Liver (tissue), 9 donors: ENCODE measurements around the gene TCF7L1. TPM values are rescaled to one million over a fixed set of nuclear protein-coding genes. Genes with fewer than 3 reads are reported as not detected.

Experiments used
- DNase-seq: peaks from one replicate; pipeline ENCODE4 v3.0.0-alpha.2; 2017; ENCODE audit warnings: low spot score
- H3K27ac ChIP-seq, 2 donors: one replicate each; pipeline ENCODE4 v1.7.0; 2013; ENCODE audit warnings: inconsistent platforms in 2 of 2, low read length in 2 of 2, control low read depth in 1 of 2, low read depth in 1 of 2, mild to moderate bottlenecking in 1 of 2
- H3K27me3 ChIP-seq, 4 donors: one replicate each; pipeline versions ENCODE4 v1.6.1 to v1.7.0; 2013; ENCODE audit warnings: low read length in 3 of 4, inconsistent platforms in 1 of 4, mild to moderate bottlenecking in 1 of 4, moderate library complexity in 1 of 4; ENCODE audit not compliant: control insufficient read depth in 4 of 4, insufficient read depth in 4 of 4
- H3K36me3 ChIP-seq, 4 donors: one replicate each; pipeline versions ENCODE4 v1.6.1 to v1.7.0; 2013; ENCODE audit warnings: low read length in 3 of 4, mild to moderate bottlenecking in 3 of 4, low read depth in 1 of 4, moderate library complexity in 1 of 4; ENCODE audit not compliant: control insufficient read depth in 4 of 4, insufficient read depth in 3 of 4
- H3K4me1 ChIP-seq, 4 donors: one replicate each; pipeline versions ENCODE4 v1.6.1 to v1.7.0; 2013; ENCODE audit warnings: low read length in 3 of 4, mild to moderate bottlenecking in 3 of 4, moderate library complexity in 1 of 4; ENCODE audit not compliant: control insufficient read depth in 4 of 4, insufficient read depth in 4 of 4
- H3K4me3 ChIP-seq, 3 donors: one replicate each; pipeline versions ENCODE4 v1.6.1 to v1.7.0; 2013; ENCODE audit warnings: low read length in 3 of 3, control low read depth in 1 of 3, low read depth in 1 of 3, mild to moderate bottlenecking in 1 of 3
- H3K9ac ChIP-seq, 2 donors: one replicate each; pipeline ENCODE4 v1.7.0; 2013; ENCODE audit warnings: low read length in 2 of 2, mild to moderate bottlenecking in 2 of 2, moderate library complexity in 2 of 2, control low read depth in 1 of 2, low read depth in 1 of 2
- H3K9me3 ChIP-seq, 4 donors: one replicate each; pipeline versions ENCODE4 v1.6.1 to v1.7.0; 2013; ENCODE audit warnings: low read length in 3 of 4; ENCODE audit not compliant: control insufficient read depth in 4 of 4
- GABPA ChIP-seq, 2 donors: IDR thresholded peaks in 1 of 2; conservative IDR thresholded peaks in 1 of 2; 2 replicates each; pipeline ENCODE4 v1.6.1; 2016; ENCODE audit warnings: antibody characterized with exemption in 2 of 2, mild to moderate bottlenecking in 1 of 2, moderate library complexity in 1 of 2
- HNF4A ChIP-seq, 2 donors: conservative IDR thresholded peaks; 2 replicates each; pipeline ENCODE4 v1.6.1; 2016; ENCODE audit warnings: antibody characterized with exemption in 2 of 2, mild to moderate bottlenecking in 2 of 2
- JUND ChIP-seq, 2 donors: IDR thresholded peaks; 2 replicates each; pipeline ENCODE4 v1.6.1; 2016; ENCODE audit warnings: antibody characterized with exemption in 2 of 2
- NR2F2 ChIP-seq: IDR thresholded peaks from 2 replicates; pipeline ENCODE4 v1.6.1; 2016; ENCODE audit warnings: antibody characterized with exemption
- RAD21 ChIP-seq, 2 donors: IDR thresholded peaks; 2 replicates each; pipeline ENCODE4 v1.6.1; 2016; ENCODE audit warnings: antibody characterized with exemption in 2 of 2, mild to moderate bottlenecking in 2 of 2
- RXRA ChIP-seq, 2 donors: IDR thresholded peaks; 2 replicates each; pipeline ENCODE4 v1.6.1; 2017 to 2018; ENCODE audit warnings: antibody characterized with exemption in 2 of 2, mild to moderate bottlenecking in 1 of 2
- SP1 ChIP-seq: IDR thresholded peaks from 2 replicates; pipeline ENCODE4 v1.6.1; 2018; ENCODE audit warnings: antibody characterized with exemption, mild to moderate bottlenecking
- YY1 ChIP-seq: IDR thresholded peaks from 2 replicates; pipeline ENCODE4 v1.6.1; 2016; ENCODE audit warnings: antibody characterized with exemption, mild to moderate bottlenecking
- WGBS: extraction: QIAGEN DNeasy Blood & Tissue Kit; methylation state at CpG from one replicate; pipeline ENCODE4 v1.1.7; 2013; 5-methylcytosine and 5-hydroxymethylcytosine counted together
- polyA plus RNA-seq, 2 donors: library from polyadenylated mRNA; stranded (reverse) in 1 of 2; unstranded in 1 of 2; fragments of 200-250 nt in 1 of 2; fragments of >200 nt in 1 of 2; fragmentation: Nextera tagmentation in 1 of 2; extraction: Ambion mirVana in 1 of 2; gene quantifications; one replicate each; pipeline versions ENCODE4 v1.2.1 to v1.2.3, GENCODE V29; 2013 to 2015
- total RNA-seq, 2 donors: library from RNA; depleted of rRNA; stranded (reverse); fragments of >200 nt; gene quantifications; one replicate each; pipeline ENCODE4 v1.2.3, GENCODE V29; 2014
- TF ChIP-seq, protein P1 (sequence below): IDR thresholded peaks from 2 replicates; pipeline ENCODE4 v1.6.1; 2016; ENCODE audit warnings: antibody characterized with exemption
- TF ChIP-seq, protein P2 (sequence below): IDR thresholded peaks from 2 replicates; pipeline ENCODE4 v1.6.1; 2016; ENCODE audit warnings: antibody characterized with exemption, mild to moderate bottlenecking
- TF ChIP-seq, protein P3 (sequence below): fragments of 150-350 bp; IDR thresholded peaks from 2 replicates; pipeline ENCODE4 v1.5.1; 2017; ENCODE audit warnings: improper control_type of control experiment, low read depth, low read length; ENCODE audit not compliant: missing input control
- TF ChIP-seq, protein P4 (sequence below): IDR thresholded peaks from 2 replicates; pipeline ENCODE4 v1.6.1; 2016; ENCODE audit warnings: antibody characterized with exemption
- TF ChIP-seq, protein P5 (sequence below): IDR thresholded peaks from 2 replicates; pipeline ENCODE4 v1.6.1; 2016; ENCODE audit warnings: antibody characterized with exemption
- donor health status: healthy.
- donor health status: healthy.
- donor health status: healthy.
- donor health status: healthy.
- donor health status: healthy.

The TCF7L1 gene
- total and polyA plus RNA-seq, 4 donors = 1.6 to 6.0 (median 4.8) TPM

DNA sequence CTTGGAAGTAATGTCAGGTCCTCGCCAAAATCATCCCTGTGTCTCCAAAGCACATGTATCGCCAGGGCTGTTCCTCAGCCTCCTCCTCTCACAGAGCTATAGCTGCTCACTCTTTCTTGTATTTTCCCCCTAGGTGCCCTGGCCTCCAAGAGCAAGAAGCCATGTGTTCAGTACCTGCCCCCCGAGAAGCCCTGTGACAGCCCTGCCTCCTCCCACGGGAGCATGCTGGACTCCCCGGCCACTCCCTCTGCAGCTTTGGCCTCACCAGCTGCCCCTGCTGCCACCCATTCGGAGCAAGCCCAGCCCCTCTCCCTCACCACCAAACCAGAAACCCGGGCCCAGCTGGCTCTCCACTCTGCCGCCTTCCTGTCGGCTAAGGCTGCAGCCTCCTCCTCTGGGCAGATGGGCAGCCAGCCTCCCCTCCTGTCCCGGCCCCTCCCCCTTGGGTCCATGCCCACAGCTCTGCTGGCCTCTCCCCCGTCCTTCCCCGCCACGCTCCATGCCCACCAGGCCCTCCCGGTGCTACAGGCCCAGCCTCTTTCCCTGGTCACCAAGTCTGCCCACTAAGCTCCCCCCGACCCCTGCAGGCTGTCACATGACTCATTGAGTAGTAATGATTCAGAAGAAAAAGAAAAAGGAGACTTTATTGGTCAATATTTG lies 175.8 kb downstream of the TCF7L1 start:
- no peak for DNase-seq
- peaks cover 0 to 13% (median 3%) of the 10 kb centered on the region in 4 donors for H3K36me3 ChIP-seq
- 32% methylated on average over 15 of the region's 15 CpGs for WGBS
- H3K4me3 ChIP-seq = no peak overlapping the region
- peaks cover 5 to 17% (median 13%) of the 10 kb centered on the region in 4 donors for H3K4me1 ChIP-seq
- no peaks in the 10 kb centered on the region for H3K27me3 ChIP-seq
- no peaks in the 10 kb centered on the region for H3K9me3 ChIP-seq
- no peak overlapping the region for H3K9ac ChIP-seq
- TF ChIP-seq, protein P1, sequence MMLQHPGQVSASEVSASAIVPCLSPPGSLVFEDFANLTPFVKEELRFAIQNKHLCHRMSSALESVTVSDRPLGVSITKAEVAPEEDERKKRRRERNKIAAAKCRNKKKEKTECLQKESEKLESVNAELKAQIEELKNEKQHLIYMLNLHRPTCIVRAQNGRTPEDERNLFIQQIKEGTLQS = no peak
- peak; percentile 21 for TF ChIP-seq YY1
- no peak for TF ChIP-seq HNF4A (conservative IDR thresholded peaks at IDR 0.05)
- peak in 1 of 2 donors; percentile 3 for TF ChIP-seq RXRA (IDR thresholded peaks at IDR 0.05)
- TF ChIP-seq, protein P2, sequence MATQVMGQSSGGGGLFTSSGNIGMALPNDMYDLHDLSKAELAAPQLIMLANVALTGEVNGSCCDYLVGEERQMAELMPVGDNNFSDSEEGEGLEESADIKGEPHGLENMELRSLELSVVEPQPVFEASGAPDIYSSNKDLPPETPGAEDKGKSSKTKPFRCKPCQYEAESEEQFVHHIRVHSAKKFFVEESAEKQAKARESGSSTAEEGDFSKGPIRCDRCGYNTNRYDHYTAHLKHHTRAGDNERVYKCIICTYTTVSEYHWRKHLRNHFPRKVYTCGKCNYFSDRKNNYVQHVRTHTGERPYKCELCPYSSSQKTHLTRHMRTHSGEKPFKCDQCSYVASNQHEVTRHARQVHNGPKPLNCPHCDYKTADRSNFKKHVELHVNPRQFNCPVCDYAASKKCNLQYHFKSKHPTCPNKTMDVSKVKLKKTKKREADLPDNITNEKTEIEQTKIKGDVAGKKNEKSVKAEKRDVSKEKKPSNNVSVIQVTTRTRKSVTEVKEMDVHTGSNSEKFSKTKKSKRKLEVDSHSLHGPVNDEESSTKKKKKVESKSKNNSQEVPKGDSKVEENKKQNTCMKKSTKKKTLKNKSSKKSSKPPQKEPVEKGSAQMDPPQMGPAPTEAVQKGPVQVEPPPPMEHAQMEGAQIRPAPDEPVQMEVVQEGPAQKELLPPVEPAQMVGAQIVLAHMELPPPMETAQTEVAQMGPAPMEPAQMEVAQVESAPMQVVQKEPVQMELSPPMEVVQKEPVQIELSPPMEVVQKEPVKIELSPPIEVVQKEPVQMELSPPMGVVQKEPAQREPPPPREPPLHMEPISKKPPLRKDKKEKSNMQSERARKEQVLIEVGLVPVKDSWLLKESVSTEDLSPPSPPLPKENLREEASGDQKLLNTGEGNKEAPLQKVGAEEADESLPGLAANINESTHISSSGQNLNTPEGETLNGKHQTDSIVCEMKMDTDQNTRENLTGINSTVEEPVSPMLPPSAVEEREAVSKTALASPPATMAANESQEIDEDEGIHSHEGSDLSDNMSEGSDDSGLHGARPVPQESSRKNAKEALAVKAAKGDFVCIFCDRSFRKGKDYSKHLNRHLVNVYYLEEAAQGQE = peak; percentile 18
- TF ChIP-seq SP1 = no peak
- TF ChIP-seq, protein P3, sequence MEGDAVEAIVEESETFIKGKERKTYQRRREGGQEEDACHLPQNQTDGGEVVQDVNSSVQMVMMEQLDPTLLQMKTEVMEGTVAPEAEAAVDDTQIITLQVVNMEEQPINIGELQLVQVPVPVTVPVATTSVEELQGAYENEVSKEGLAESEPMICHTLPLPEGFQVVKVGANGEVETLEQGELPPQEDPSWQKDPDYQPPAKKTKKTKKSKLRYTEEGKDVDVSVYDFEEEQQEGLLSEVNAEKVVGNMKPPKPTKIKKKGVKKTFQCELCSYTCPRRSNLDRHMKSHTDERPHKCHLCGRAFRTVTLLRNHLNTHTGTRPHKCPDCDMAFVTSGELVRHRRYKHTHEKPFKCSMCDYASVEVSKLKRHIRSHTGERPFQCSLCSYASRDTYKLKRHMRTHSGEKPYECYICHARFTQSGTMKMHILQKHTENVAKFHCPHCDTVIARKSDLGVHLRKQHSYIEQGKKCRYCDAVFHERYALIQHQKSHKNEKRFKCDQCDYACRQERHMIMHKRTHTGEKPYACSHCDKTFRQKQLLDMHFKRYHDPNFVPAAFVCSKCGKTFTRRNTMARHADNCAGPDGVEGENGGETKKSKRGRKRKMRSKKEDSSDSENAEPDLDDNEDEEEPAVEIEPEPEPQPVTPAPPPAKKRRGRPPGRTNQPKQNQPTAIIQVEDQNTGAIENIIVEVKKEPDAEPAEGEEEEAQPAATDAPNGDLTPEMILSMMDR = no peak
- TF ChIP-seq, protein P4, sequence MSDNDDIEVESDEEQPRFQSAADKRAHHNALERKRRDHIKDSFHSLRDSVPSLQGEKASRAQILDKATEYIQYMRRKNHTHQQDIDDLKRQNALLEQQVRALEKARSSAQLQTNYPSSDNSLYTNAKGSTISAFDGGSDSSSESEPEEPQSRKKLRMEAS = no peak
- no peak for TF ChIP-seq NR2F2
- TF ChIP-seq GABPA (IDR thresholded peaks at IDR 0.05 in 1 of 2, conservative IDR thresholded peaks at IDR 0.05 in 1 of 2) = no peak
- TF ChIP-seq, protein P5, sequence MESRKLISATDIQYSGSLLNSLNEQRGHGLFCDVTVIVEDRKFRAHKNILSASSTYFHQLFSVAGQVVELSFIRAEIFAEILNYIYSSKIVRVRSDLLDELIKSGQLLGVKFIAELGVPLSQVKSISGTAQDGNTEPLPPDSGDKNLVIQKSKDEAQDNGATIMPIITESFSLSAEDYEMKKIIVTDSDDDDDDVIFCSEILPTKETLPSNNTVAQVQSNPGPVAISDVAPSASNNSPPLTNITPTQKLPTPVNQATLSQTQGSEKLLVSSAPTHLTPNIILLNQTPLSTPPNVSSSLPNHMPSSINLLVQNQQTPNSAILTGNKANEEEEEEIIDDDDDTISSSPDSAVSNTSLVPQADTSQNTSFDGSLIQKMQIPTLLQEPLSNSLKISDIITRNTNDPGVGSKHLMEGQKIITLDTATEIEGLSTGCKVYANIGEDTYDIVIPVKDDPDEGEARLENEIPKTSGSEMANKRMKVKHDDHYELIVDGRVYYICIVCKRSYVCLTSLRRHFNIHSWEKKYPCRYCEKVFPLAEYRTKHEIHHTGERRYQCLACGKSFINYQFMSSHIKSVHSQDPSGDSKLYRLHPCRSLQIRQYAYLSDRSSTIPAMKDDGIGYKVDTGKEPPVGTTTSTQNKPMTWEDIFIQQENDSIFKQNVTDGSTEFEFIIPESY = no peak
- no peak for TF ChIP-seq RAD21 (IDR thresholded peaks at IDR 0.05)
- TF ChIP-seq JUND (IDR thresholded peaks at IDR 0.05) = no peak
- no peak overlapping the region for H3K27ac ChIP-seq
